KMS-11 (cell line): ENCODE data around the gene MYH9.

Source experiments
- H2AFZ ChIP-seq: fragments of 200-600 bp; sonication (generic); 2 replicates; pipeline ENCODE4 v1.6.1; 2016; ENCODE audit warnings: antibody characterized with exemption, mixed run types, low read depth
- H3K27ac ChIP-seq: fragments of 200-600 bp; sonication (generic); 2 replicates; pipeline ENCODE4 v1.6.1; 2016; ENCODE audit warnings: mild to moderate bottlenecking, mixed run types
- H3K27me3 ChIP-seq: fragments of 200-600 bp; sonication (generic); 2 replicates; pipeline ENCODE4 v1.6.1; 2017; ENCODE audit warnings: mild to moderate bottlenecking, low read depth, mixed run types, moderate library complexity; ENCODE audit not compliant: insufficient read depth
- H3K36me3 ChIP-seq: fragments of 200-600 bp; sonication (generic); 2 replicates; pipeline ENCODE4 v1.6.1; 2017; ENCODE audit warnings: mild to moderate bottlenecking, mixed run types; ENCODE audit not compliant: insufficient read depth
- H3K4me1 ChIP-seq: fragments of 200-600 bp; sonication (generic); 2 replicates; pipeline ENCODE4 v1.6.1; 2016; ENCODE audit warnings: mild to moderate bottlenecking, low read depth, mixed run types; ENCODE audit not compliant: poor library complexity, severe bottlenecking
- H3K4me2 ChIP-seq: fragments of 200-600 bp; sonication (generic); 2 replicates; pipeline ENCODE4 v1.7.0; 2016; ENCODE audit warnings: mild to moderate bottlenecking, mixed run types
- H3K4me3 ChIP-seq: fragments of 200-600 bp; sonication (generic); IDR thresholded peaks from 2 replicates; pipeline ENCODE4 v1.6.1; 2017; ENCODE audit warnings: low read depth, low read length, mixed read lengths; ENCODE audit not compliant: insufficient read depth
- H3K79me2 ChIP-seq: fragments of 200-600 bp; sonication (generic); 2 replicates; pipeline ENCODE4 v1.6.1; 2016; ENCODE audit warnings: low read depth, mixed run types; ENCODE audit not compliant: insufficient read depth
- H3K9ac ChIP-seq: fragments of 200-600 bp; sonication (generic); 2 replicates; pipeline ENCODE4 v1.6.1; 2016; ENCODE audit warnings: mild to moderate bottlenecking, mixed run types
- H4K20me1 ChIP-seq: fragments of 200-600 bp; sonication (generic); 2 replicates; pipeline ENCODE4 v1.6.1; 2016; ENCODE audit warnings: mild to moderate bottlenecking, mixed run types; ENCODE audit not compliant: insufficient read depth
- CTCF ChIP-seq: fragments of 200-600 bp; sonication (generic); conservative IDR thresholded peaks from 2 replicates; pipeline ENCODE4 v1.6.1; 2017; ENCODE audit warnings: low read depth, mild to moderate bottlenecking, antibody characterized with exemption, low read length, moderate library complexity, mixed read lengths

MYH9 gene

GRCh38 chr22:36343070-36343719, 44.6 kb downstream of the MYH9 start:
- no peaks in the 10 kb centered on the region for H3K27me3 ChIP-seq
- no peak overlapping the region for H2AFZ ChIP-seq
- H3K4me3 ChIP-seq: no peak overlapping the region
- H3K79me2 ChIP-seq: peaks cover 94% of the 10 kb centered on the region
- H4K20me1 ChIP-seq: peaks cover 56% of the 10 kb centered on the region
- H3K4me2 ChIP-seq: no peak overlapping the region
- H3K27ac ChIP-seq: no peak overlapping the region
- TF ChIP-seq CTCF: no peak
- H3K4me1 ChIP-seq: peaks cover 40% of the 10 kb centered on the region
- peaks cover 5% of the 10 kb centered on the region; the same call in 1 of the 2 replicates for H3K36me3 ChIP-seq
- no peak overlapping the region for H3K9ac ChIP-seq

- peaks cover 56% of the 10 kb centered on the region for H4K20me1 ChIP-seq
- no peaks in the 10 kb centered on the region for H3K27me3 ChIP-seq
- H3K9ac ChIP-seq: no peak overlapping the region
- no peak overlapping the region for H3K27ac ChIP-seq
- H3K4me2 ChIP-seq: no peak overlapping the region
- H3K4me1 ChIP-seq: peaks cover 50% of the 10 kb centered on the region
- no peak overlapping the region for H3K4me3 ChIP-seq
- H3K36me3 ChIP-seq: peaks cover 5% of the 10 kb centered on the region; the same call in 1 of the 2 replicates
- H2AFZ ChIP-seq: no peak overlapping the region
- no peak for TF ChIP-seq CTCF
- H3K79me2 ChIP-seq: peaks cover 99% of the 10 kb centered on the region
Measured at GRCh38 chr22:36341640-36342041, 46.1 kb downstream of the MYH9 start.

- Histone ChIP-seq H3K36me3 (peaks cover 5% of the 10 kb centered on the region; the same call in 1 of the 2 replicates), H3K9ac (no peak overlapping the region), H2AFZ (no peak overlapping the region), H3K79me2 (peaks cover 99% of the 10 kb centered on the region), H4K20me1 (peaks cover 55% of the 10 kb centered on the region), H3K4me3 (no peak overlapping the region), H3K27me3 (no peaks in the 10 kb centered on the region), H3K4me1 (peaks cover 49% of the 10 kb centered on the region), H3K27ac (no peak overlapping the region), H3K4me2 (no peak overlapping the region)
- no peak for TF ChIP-seq CTCF
Measured at GRCh38 chr22:36340621-36341020, 47.1 kb downstream of the MYH9 start.

GRCh38 chr22:36339171-36340065, 48.3 kb downstream of the MYH9 start:
- peaks cover 46% of the 10 kb centered on the region for H4K20me1 ChIP-seq
- H3K36me3 ChIP-seq: peaks cover 5% of the 10 kb centered on the region; the same call in 1 of the 2 replicates
- H3K4me2 ChIP-seq: no peak overlapping the region
- H3K79me2 ChIP-seq: peaks cover 100% of the 10 kb centered on the region
- H3K4me1 ChIP-seq: peaks cover 48% of the 10 kb centered on the region
- no peak for TF ChIP-seq CTCF
- H3K27ac ChIP-seq: 0 out of 2 replicates have a peak overlapping the region, but pooled peaks have one; percentile 12
- no peak overlapping the region for H3K4me3 ChIP-seq
- H2AFZ ChIP-seq: no peak overlapping the region
- no peak overlapping the region for H3K9ac ChIP-seq
- no peaks in the 10 kb centered on the region for H3K27me3 ChIP-seq
